ENCODE measurements around the gene PRF1.

Gene PRF1

DNA sequence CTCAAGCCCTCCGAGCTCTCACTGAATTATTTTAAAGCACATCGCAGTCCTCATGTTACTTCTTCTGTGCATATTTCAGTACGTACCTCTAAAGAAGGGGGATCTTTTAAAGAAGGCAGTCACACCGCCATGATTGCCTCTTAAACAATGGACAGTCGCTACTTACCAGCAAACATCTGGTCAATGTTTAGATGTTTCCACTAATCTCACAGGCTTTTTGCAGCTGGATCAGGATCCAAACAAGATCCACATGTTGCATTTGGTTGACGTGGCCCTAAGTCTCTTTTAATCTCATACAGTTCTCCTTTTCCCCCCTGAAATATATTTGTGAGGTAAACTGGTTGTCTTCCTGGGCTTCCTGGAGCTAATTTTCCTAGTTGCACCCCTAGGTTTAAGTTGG lies 50.0 kb downstream of the PRF1 start:
- H3K4me3 ChIP-seq (ENCODE audit: low read length), result no peak overlapping the region
- TF ChIP-seq, protein P1, sequence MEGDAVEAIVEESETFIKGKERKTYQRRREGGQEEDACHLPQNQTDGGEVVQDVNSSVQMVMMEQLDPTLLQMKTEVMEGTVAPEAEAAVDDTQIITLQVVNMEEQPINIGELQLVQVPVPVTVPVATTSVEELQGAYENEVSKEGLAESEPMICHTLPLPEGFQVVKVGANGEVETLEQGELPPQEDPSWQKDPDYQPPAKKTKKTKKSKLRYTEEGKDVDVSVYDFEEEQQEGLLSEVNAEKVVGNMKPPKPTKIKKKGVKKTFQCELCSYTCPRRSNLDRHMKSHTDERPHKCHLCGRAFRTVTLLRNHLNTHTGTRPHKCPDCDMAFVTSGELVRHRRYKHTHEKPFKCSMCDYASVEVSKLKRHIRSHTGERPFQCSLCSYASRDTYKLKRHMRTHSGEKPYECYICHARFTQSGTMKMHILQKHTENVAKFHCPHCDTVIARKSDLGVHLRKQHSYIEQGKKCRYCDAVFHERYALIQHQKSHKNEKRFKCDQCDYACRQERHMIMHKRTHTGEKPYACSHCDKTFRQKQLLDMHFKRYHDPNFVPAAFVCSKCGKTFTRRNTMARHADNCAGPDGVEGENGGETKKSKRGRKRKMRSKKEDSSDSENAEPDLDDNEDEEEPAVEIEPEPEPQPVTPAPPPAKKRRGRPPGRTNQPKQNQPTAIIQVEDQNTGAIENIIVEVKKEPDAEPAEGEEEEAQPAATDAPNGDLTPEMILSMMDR (conservative IDR thresholded peaks at IDR 0.05; ENCODE audit: low read length), result no peak
- peak; percentile 49 for DNase-seq (ENCODE audit: low read depth)

DNA sequence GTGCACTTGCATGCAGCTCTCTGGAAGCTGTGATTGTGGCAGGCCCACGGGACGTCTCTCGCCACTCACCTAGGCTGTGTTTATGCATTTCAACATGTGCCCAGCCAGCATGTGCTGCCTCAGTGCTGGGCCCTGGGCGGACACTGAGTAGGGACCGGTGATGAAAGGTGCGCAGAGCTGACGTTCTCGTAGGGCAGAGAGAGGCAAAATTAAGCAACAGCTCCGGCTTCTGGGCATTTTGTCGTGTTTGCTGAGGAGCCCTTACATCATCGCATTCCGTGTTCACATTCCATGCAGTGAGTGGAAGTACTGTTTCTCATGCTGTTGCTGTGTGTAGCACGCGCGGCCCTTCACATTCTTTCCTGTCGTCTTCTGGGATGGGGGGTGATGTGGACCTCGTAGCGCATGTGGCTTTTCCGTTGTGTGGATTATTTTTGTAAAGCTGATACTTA lies 50.5 kb downstream of the PRF1 start:
- TF ChIP-seq, protein P1 (conservative IDR thresholded peaks at IDR 0.05; ENCODE audit: low read length), result no peak
- no peak overlapping the region; the same call in 1 of the 2 replicates for H3K4me3 ChIP-seq (ENCODE audit: low read length)
- DNase-seq (ENCODE audit: low read depth), result peak; percentile 97

DNA sequence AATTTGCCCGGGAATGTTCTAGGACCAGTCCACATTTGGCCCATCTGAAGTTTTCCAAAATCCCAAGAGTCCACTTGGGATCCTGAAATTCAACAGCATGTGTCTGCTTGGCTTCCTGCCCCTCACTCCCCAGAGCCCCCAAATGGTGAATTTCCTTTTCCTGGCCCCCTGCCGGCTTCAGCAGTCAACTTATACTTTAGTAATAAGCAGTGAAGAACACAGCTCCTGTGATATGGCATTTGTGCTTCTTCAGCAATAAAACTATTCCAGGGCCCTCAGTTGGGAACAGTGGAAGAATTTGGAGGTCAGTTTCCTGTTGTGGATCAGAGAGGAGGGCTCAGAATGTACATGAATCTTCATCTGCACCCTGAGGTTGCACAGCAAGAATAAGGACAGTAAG lies 51.1 kb downstream of the PRF1 start:
- no peak overlapping the region; the same call in 1 of the 2 replicates for H3K4me3 ChIP-seq (ENCODE audit: low read length)
- TF ChIP-seq, protein P1 (conservative IDR thresholded peaks at IDR 0.05; ENCODE audit: low read length), result no peak
- no peak for DNase-seq (ENCODE audit: low read depth)

DNA sequence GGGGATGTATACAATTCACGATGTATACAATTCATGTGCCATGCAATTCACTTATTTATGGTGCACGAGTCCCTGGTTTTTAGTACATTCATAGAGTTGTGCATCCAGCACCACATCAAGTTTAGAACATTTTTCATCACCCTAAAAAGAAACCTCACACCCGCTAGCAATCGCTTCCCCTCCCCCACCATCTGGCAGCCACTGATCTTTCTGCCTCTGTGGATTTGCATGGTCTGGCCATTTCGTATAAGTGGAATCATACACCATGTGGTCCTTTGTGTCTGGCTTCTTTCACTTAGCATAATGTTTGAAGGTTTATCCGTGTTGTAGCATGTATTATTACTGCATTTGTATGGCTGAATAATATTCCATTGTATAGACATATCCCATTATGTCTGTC lies 52.1 kb downstream of the PRF1 start:
- no peak for DNase-seq (ENCODE audit: low read depth)
- TF ChIP-seq, protein P1 (conservative IDR thresholded peaks at IDR 0.05; ENCODE audit: low read length), result no peak
- no peak overlapping the region for H3K4me3 ChIP-seq (ENCODE audit: low read length)

DNA sequence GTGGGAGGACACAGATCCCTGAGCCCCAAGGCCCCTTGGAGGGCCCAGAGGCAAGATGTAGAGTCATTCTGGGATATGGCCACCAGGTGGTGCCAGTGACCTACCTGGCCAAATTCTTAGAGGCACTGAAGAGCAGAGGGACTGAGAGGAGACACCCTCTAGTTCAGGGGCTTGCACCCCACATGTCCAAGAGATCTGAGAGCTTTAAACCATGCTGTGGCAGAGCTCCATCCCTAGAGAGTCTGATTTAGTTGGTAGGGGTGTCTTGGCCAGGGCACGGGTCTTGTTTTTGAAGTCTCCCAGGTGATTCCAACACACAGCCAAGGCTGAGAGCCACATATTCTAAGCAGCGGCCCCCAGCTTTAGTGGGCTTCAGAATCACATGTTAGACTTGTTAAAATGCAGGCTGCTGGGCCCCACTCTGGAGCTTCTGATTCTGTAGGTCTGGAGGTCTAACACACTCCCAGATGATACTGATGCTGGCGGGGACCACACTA lies 52.5 kb downstream of the PRF1 start:
- H3K4me3 ChIP-seq (ENCODE audit: low read length), result no peak overlapping the region
- TF ChIP-seq, protein P1 (conservative IDR thresholded peaks at IDR 0.05; ENCODE audit: low read length), result peak; percentile 94
- DNase-seq (ENCODE audit: low read depth), result peak; percentile 53

DNA sequence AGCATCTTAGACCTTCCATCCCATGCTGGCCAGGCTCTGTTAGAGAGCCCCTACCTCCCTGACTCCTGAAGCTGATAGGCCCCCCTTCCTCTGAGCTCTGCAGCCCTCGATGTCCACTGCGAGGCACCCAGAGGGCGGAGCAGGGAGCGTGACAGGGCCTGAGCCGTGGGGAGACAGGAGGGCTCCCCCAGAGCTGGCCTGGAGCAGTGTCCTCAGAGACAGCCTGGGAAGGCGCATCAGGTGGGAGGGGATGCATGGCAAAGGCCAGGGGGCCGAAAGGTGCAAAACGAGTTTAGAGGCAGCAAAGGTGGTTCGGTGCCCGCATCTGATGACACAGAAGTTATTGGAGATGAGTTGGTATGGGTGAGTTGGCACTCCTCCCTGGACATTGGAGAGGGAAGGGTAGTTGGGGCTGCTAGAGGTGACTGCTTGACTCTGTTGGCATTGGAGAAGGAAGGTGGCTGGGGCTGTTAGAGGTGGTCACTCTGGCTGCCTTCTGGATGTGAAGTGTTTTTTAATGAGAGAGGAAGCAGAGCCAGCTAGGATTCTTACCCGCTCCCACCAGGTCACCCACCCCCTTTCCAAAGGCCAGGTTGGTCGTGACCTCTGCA lies 53.1 kb downstream of the PRF1 start:
- H3K4me3 ChIP-seq (ENCODE audit: low read length), result no peak overlapping the region
- TF ChIP-seq, protein P1 (conservative IDR thresholded peaks at IDR 0.05; ENCODE audit: low read length), result no peak
- DNase-seq (ENCODE audit: low read depth), result no peak
